Activated T-helper 17 cell treated with anti-CD3 and anti-CD28 coated beads, Interleukin-2, amount 50 U/mL, for 72 hours (primary cell): ENCODE measurements around the gene NMNAT2. TPM values are rescaled to one million over a fixed set of nuclear protein-coding genes. Genes with fewer than 3 reads are reported as not detected.

Experiments used
- ATAC-seq: fragments of 150-1000 bp; cut with Tn5 transposase; replicated peaks from 2 replicates; pipeline ENCODE4 v1.10.0; 2021; ENCODE audit warnings: mild to moderate bottlenecking, moderate library complexity
- H3K27ac Mint-ChIP-seq: one replicate; pipeline ENCODE4 v1.8.0; 2022; ENCODE audit warnings: mixed read lengths
- H3K27me3 Mint-ChIP-seq: one replicate; pipeline ENCODE4 v1.8.0; 2022; ENCODE audit warnings: mixed read lengths
- H3K36me3 Mint-ChIP-seq: one replicate; pipeline ENCODE4 v1.8.0; 2022; ENCODE audit warnings: low read depth, mild to moderate bottlenecking, mixed read lengths
- H3K4me1 Mint-ChIP-seq: one replicate; pipeline ENCODE4 v1.8.0; 2022; ENCODE audit warnings: mixed read lengths
- H3K4me3 Mint-ChIP-seq: one replicate; pipeline ENCODE4 v1.8.0; 2022; ENCODE audit warnings: mild to moderate bottlenecking, mixed read lengths
- H3K9me3 Mint-ChIP-seq: one replicate; pipeline ENCODE4 v1.8.0; 2022; ENCODE audit warnings: mixed read lengths
- total RNA-seq, 2 donors: library from RNA; stranded (reverse); gene quantifications; one replicate each; pipeline ENCODE4 v1.2.3, GENCODE V29; 2022

The NMNAT2 gene
- not detected for total RNA-seq

GRCh38 chr1:183417772-183418491, at the start of gene NMNAT2:
Gene NMNAT2, minus strand, starts transcription at chr1:183418380. Its CDS starts 113 bp downstream, at chr1:183418267.
- Mint-ChIP-seq H3K4me1 (peaks cover 24% of the 10 kb centered on the region), H3K27me3 (peaks cover 63% of the 10 kb centered on the region), H3K4me3 (peak within 1 kb of the TSS; percentile 47), H3K27ac (no peak within 1 kb of the TSS), H3K36me3 (peaks cover 8% of the 10 kb centered on the region), H3K9me3 (no peaks in the 10 kb centered on the region)
- ATAC-seq, result no peak

GRCh38 chr1:183467687-183468086, 49.5 kb upstream of the NMNAT2 start:
- H3K4me3 Mint-ChIP-seq, result no peak overlapping the region
- no peak for ATAC-seq
- H3K4me1 Mint-ChIP-seq, result no peaks in the 10 kb centered on the region
- H3K36me3 Mint-ChIP-seq, result peaks cover 18% of the 10 kb centered on the region
- H3K27ac Mint-ChIP-seq, result no peak overlapping the region
- peaks cover 5% of the 10 kb centered on the region for H3K27me3 Mint-ChIP-seq
- no peaks in the 10 kb centered on the region for H3K9me3 Mint-ChIP-seq

- Mint-ChIP-seq H3K36me3 (peaks cover 12% of the 10 kb centered on the region), H3K9me3 (no peaks in the 10 kb centered on the region), H3K4me1 (no peaks in the 10 kb centered on the region), H3K27ac (no peak overlapping the region), H3K27me3 (peaks cover 8% of the 10 kb centered on the region), H3K4me3 (no peak overlapping the region)
- no peak for ATAC-seq
These were observed 48.6 kb upstream of the NMNAT2 start for GRCh38 chr1:183466781-183467180.

- H3K27me3 Mint-ChIP-seq, result peaks cover 13% of the 10 kb centered on the region
- H3K36me3 Mint-ChIP-seq, result no peaks in the 10 kb centered on the region
- ATAC-seq, result no peak
- no peak overlapping the region for H3K27ac Mint-ChIP-seq
- no peaks in the 10 kb centered on the region for H3K9me3 Mint-ChIP-seq
- no peak overlapping the region for H3K4me3 Mint-ChIP-seq
- H3K4me1 Mint-ChIP-seq, result no peaks in the 10 kb centered on the region
These were observed 45.4 kb upstream of the NMNAT2 start for GRCh38 chr1:183463566-183463965.

- no peak overlapping the region for H3K27ac Mint-ChIP-seq
- no peak for ATAC-seq
- H3K36me3 Mint-ChIP-seq, result no peaks in the 10 kb centered on the region
- peaks cover 20% of the 10 kb centered on the region for H3K27me3 Mint-ChIP-seq
- no peaks in the 10 kb centered on the region for H3K4me1 Mint-ChIP-seq
- H3K9me3 Mint-ChIP-seq, result no peaks in the 10 kb centered on the region
- H3K4me3 Mint-ChIP-seq, result no peak overlapping the region
These were observed 43.2 kb upstream of the NMNAT2 start for GRCh38 chr1:183461350-183461749.

- Mint-ChIP-seq H3K4me3 (no peak overlapping the region), H3K27me3 (peaks cover 19% of the 10 kb centered on the region), H3K4me1 (no peaks in the 10 kb centered on the region), H3K36me3 (no peaks in the 10 kb centered on the region), H3K27ac (no peak overlapping the region), H3K9me3 (no peaks in the 10 kb centered on the region)
- ATAC-seq, result no peak
These were observed 42.4 kb upstream of the NMNAT2 start for GRCh38 chr1:183460596-183460995.

- Mint-ChIP-seq H3K4me1 (no peaks in the 10 kb centered on the region), H3K36me3 (no peaks in the 10 kb centered on the region), H3K27me3 (peaks cover 23% of the 10 kb centered on the region), H3K4me3 (no peak overlapping the region), H3K9me3 (no peaks in the 10 kb centered on the region), H3K27ac (no peak overlapping the region)
- no peak for ATAC-seq
These were observed 39.3 kb upstream of the NMNAT2 start for GRCh38 chr1:183457449-183457848.

GRCh38 chr1:183456826-183457225, 38.6 kb upstream of the NMNAT2 start:
- H3K27me3 Mint-ChIP-seq, result peaks cover 22% of the 10 kb centered on the region
- H3K36me3 Mint-ChIP-seq, result no peaks in the 10 kb centered on the region

GRCh38 chr1:183454377-183454776, 36.2 kb upstream of the NMNAT2 start:
- peaks cover 19% of the 10 kb centered on the region for H3K27me3 Mint-ChIP-seq
- no peak overlapping the region for H3K4me3 Mint-ChIP-seq
- no peak for ATAC-seq
- no peaks in the 10 kb centered on the region for H3K4me1 Mint-ChIP-seq
- H3K27ac Mint-ChIP-seq, result no peak overlapping the region
- H3K36me3 Mint-ChIP-seq, result no peaks in the 10 kb centered on the region
- no peaks in the 10 kb centered on the region for H3K9me3 Mint-ChIP-seq

More at GRCh38 chr1:183456826-183457225, 38.6 kb upstream of the NMNAT2 start:
- Mint-ChIP-seq H3K27ac (no peak overlapping the region), H3K9me3 (no peaks in the 10 kb centered on the region), H3K4me3 (no peak overlapping the region), H3K4me1 (no peaks in the 10 kb centered on the region)
- no peak for ATAC-seq

GRCh38 chr1:183450093-183450492, 31.9 kb upstream of the NMNAT2 start:
- no peak overlapping the region for H3K4me3 Mint-ChIP-seq
- H3K36me3 Mint-ChIP-seq, result no peaks in the 10 kb centered on the region
- peaks cover 9% of the 10 kb centered on the region for H3K27me3 Mint-ChIP-seq
- H3K9me3 Mint-ChIP-seq, result no peaks in the 10 kb centered on the region
- H3K27ac Mint-ChIP-seq, result no peak overlapping the region
- no peaks in the 10 kb centered on the region for H3K4me1 Mint-ChIP-seq
- no peak for ATAC-seq

- Mint-ChIP-seq H3K4me3 (no peak overlapping the region), H3K27ac (no peak overlapping the region), H3K36me3 (no peaks in the 10 kb centered on the region), H3K27me3 (peaks cover 2% of the 10 kb centered on the region), H3K4me1 (no peaks in the 10 kb centered on the region), H3K9me3 (no peaks in the 10 kb centered on the region)
- ATAC-seq, result no peak
These were observed 31.1 kb upstream of the NMNAT2 start for GRCh38 chr1:183449223-183449770.

GRCh38 chr1:183444243-183444642, 26.1 kb upstream of the NMNAT2 start:
- H3K27ac Mint-ChIP-seq, result no peak overlapping the region
- H3K4me1 Mint-ChIP-seq, result no peaks in the 10 kb centered on the region
- H3K36me3 Mint-ChIP-seq, result no peaks in the 10 kb centered on the region
- no peaks in the 10 kb centered on the region for H3K9me3 Mint-ChIP-seq
- no peak overlapping the region for H3K4me3 Mint-ChIP-seq
- no peak for ATAC-seq
- H3K27me3 Mint-ChIP-seq, result peaks cover 3% of the 10 kb centered on the region

GRCh38 chr1:183443466-183443865, 25.3 kb upstream of the NMNAT2 start:
- Mint-ChIP-seq H3K4me1 (no peaks in the 10 kb centered on the region), H3K9me3 (no peaks in the 10 kb centered on the region), H3K36me3 (no peaks in the 10 kb centered on the region), H3K4me3 (no peak overlapping the region), H3K27me3 (peaks cover 3% of the 10 kb centered on the region), H3K27ac (no peak overlapping the region)
- no peak for ATAC-seq

GRCh38 chr1:183443011-183443410, 24.8 kb upstream of the NMNAT2 start:
- Mint-ChIP-seq H3K4me1 (no peaks in the 10 kb centered on the region), H3K9me3 (no peaks in the 10 kb centered on the region), H3K36me3 (no peaks in the 10 kb centered on the region), H3K4me3 (no peak overlapping the region), H3K27me3 (peaks cover 3% of the 10 kb centered on the region), H3K27ac (no peak overlapping the region)
- no peak for ATAC-seq

- Mint-ChIP-seq H3K27ac (no peak overlapping the region), H3K36me3 (no peaks in the 10 kb centered on the region), H3K4me3 (no peak overlapping the region), H3K27me3 (peaks cover 15% of the 10 kb centered on the region), H3K9me3 (no peaks in the 10 kb centered on the region), H3K4me1 (no peaks in the 10 kb centered on the region)
- ATAC-seq, result no peak
These were observed 19.9 kb upstream of the NMNAT2 start for GRCh38 chr1:183438060-183438459.
